ENCODE measurements around the gene PPP1R9A.

DNA sequence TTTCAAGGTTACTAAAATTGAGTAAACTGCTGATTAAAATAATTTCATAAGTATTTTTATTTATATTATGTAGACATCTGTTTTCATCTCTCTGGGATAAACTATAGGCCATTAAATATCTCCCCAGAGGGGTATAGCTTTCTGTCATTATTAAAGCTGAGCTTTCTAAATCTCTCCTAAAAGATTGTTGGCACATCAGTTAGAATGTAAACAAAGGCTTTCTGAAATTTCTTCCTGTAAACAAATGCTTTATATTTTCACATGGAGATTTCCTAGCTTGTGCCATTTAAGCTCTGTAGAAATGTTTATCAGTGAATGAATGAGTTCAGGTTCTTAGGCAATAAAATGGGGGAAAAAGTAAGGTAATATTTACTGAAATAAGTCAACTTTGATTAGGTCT is 35.7 kb downstream of the PPP1R9A start:
- TF ChIP-seq TCF3 (IDR thresholded peaks at IDR 0.05; ENCODE audit: borderline replicate concordance, insufficient read depth, low read depth, low read length) (no peak), CREB1 (IDR thresholded peaks at IDR 0.05; ENCODE audit: low read depth) (no peak), SRF (IDR thresholded peaks at IDR 0.05; ENCODE audit: low read depth in 2 of 2, low read length in 2 of 2) (no peak), REST (IDR thresholded peaks at IDR 0.05; ENCODE audit: low read depth, low read length) (no peak), EP300 (IDR thresholded peaks at IDR 0.05; ENCODE audit: borderline replicate concordance in 1 of 2, control insufficient read depth in 1 of 2, low read depth in 2 of 2, low read length in 2 of 2) (no peak), BCL3 (IDR thresholded peaks at IDR 0.05; ENCODE audit: borderline replicate concordance, insufficient read depth, low read depth, low read length, poor library complexity, severe bottlenecking) (no peak), MXI1 (IDR thresholded peaks at IDR 0.05; ENCODE audit: low read depth, low read length) (no peak), MEF2A (IDR thresholded peaks at IDR 0.05; ENCODE audit: insufficient read depth, low read depth, low read length) (no peak), TAF1 (IDR thresholded peaks at IDR 0.05; ENCODE audit: borderline replicate concordance, low read depth, low read length) (no peak), HCFC1 (IDR thresholded peaks at IDR 0.05; ENCODE audit: low read length) (no peak)
- TF ChIP-seq, protein P1, sequence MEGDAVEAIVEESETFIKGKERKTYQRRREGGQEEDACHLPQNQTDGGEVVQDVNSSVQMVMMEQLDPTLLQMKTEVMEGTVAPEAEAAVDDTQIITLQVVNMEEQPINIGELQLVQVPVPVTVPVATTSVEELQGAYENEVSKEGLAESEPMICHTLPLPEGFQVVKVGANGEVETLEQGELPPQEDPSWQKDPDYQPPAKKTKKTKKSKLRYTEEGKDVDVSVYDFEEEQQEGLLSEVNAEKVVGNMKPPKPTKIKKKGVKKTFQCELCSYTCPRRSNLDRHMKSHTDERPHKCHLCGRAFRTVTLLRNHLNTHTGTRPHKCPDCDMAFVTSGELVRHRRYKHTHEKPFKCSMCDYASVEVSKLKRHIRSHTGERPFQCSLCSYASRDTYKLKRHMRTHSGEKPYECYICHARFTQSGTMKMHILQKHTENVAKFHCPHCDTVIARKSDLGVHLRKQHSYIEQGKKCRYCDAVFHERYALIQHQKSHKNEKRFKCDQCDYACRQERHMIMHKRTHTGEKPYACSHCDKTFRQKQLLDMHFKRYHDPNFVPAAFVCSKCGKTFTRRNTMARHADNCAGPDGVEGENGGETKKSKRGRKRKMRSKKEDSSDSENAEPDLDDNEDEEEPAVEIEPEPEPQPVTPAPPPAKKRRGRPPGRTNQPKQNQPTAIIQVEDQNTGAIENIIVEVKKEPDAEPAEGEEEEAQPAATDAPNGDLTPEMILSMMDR (IDR thresholded peaks at IDR 0.05 in 2 of 3, conservative IDR thresholded peaks at IDR 0.05 in 1 of 3; ENCODE audit: control insufficient read depth in 2 of 3, extremely low read depth in 1 of 3, insufficient read depth in 1 of 3, low read depth in 3 of 3, low read length in 3 of 3): no peak
- TF ChIP-seq, protein P2, sequence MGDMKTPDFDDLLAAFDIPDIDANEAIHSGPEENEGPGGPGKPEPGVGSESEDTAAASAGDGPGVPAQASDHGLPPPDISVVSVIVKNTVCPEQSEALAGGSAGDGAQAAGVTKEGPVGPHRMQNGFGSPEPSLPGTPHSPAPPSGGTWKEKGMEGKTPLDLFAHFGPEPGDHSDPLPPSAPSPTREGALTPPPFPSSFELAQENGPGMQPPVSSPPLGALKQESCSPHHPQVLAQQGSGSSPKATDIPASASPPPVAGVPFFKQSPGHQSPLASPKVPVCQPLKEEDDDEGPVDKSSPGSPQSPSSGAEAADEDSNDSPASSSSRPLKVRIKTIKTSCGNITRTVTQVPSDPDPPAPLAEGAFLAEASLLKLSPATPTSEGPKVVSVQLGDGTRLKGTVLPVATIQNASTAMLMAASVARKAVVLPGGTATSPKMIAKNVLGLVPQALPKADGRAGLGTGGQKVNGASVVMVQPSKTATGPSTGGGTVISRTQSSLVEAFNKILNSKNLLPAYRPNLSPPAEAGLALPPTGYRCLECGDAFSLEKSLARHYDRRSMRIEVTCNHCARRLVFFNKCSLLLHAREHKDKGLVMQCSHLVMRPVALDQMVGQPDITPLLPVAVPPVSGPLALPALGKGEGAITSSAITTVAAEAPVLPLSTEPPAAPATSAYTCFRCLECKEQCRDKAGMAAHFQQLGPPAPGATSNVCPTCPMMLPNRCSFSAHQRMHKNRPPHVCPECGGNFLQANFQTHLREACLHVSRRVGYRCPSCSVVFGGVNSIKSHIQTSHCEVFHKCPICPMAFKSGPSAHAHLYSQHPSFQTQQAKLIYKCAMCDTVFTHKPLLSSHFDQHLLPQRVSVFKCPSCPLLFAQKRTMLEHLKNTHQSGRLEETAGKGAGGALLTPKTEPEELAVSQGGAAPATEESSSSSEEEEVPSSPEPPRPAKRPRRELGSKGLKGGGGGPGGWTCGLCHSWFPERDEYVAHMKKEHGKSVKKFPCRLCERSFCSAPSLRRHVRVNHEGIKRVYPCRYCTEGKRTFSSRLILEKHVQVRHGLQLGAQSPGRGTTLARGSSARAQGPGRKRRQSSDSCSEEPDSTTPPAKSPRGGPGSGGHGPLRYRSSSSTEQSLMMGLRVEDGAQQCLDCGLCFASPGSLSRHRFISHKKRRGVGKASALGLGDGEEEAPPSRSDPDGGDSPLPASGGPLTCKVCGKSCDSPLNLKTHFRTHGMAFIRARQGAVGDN (IDR thresholded peaks at IDR 0.05): no peak

All from GM12878 (cell line).